Fibroblast of lung (primary cell): Measurements from ENCODE around the gene SAPCD1.

Experiments used
- CTCF ChIP-seq, 2 donors: IDR thresholded peaks in 1 of 2; conservative IDR thresholded peaks in 1 of 2; 1 replicate in 1 of 2; 2 replicates in 1 of 2; pipeline ENCODE4 v1.5.1; 2011 to 2012; ENCODE audit warnings: low read length in 2 of 2, control low read depth in 1 of 2, inconsistent platforms in 1 of 2, low read depth in 1 of 2, mild to moderate bottlenecking in 1 of 2
- EZH2 ChIP-seq: IDR thresholded peaks from 2 replicates; pipeline ENCODE4 v1.5.1; 2012; ENCODE audit warnings: low read length, control low read depth, mild to moderate bottlenecking; ENCODE audit errors: missing control alignments

- TF ChIP-seq CTCF (conservative IDR thresholded peaks at IDR 0.05 in 1 of 2, IDR thresholded peaks at IDR 0.05 in 1 of 2; ENCODE audit: low read depth in 1 of 2, low read length in 2 of 2) (no peak), EZH2 (no peak)
Measured at GRCh38 chr6:31762356-31762755, at the start of gene SAPCD1.
